Activated CD8-positive, alpha-beta memory T cell treated with anti-CD3 and anti-CD28 coated beads, Interleukin-2, amount 50 U/mL, for 4 hours (primary cell): ENCODE measurements around the gene PTPRH.

Experiments used
- DNase-seq: peaks from one replicate; pipeline ENCODE4 v3.0.0-alpha.2; 2020

Gene PTPRH

GRCh38 chr19:55208880-55209692, at the start of gene PTPRH:
TSS of gene PTPRH (minus strand) at chr19:55209501. CDS start at chr19:55209433, 68 bp downstream.
- DNase-seq = no peak

GRCh38 chr19:55258476-55258827, 49.2 kb upstream of the PTPRH start:
- DNase-seq = peak; percentile 59

GRCh38 chr19:55257461-55258420, 48.4 kb upstream of the PTPRH start:
- no peak for DNase-seq

- DNase-seq = no peak
Measured at GRCh38 chr19:55256562-55257460, 47.5 kb upstream of the PTPRH start.

- DNase-seq = peak; percentile 57
Measured at GRCh38 chr19:55255618-55256423, 46.5 kb upstream of the PTPRH start.

GRCh38 chr19:55254625-55254977, 45.3 kb upstream of the PTPRH start:
- DNase-seq = no peak

- DNase-seq = peak; percentile 62
Measured at GRCh38 chr19:55253842-55254624, 44.7 kb upstream of the PTPRH start.

GRCh38 chr19:55252760-55253663, 43.7 kb upstream of the PTPRH start:
- DNase-seq = no peak

GRCh38 chr19:55251341-55252081, 42.2 kb upstream of the PTPRH start:
- DNase-seq = peak; percentile 44

- DNase-seq = no peak
Measured at GRCh38 chr19:55250262-55251036, 41.1 kb upstream of the PTPRH start.

GRCh38 chr19:55249841-55250240, 40.5 kb upstream of the PTPRH start:
- no peak for DNase-seq

GRCh38 chr19:55248704-55249103, 39.4 kb upstream of the PTPRH start:
- DNase-seq = no peak

- DNase-seq = no peak
Measured at GRCh38 chr19:55248166-55248675, 38.9 kb upstream of the PTPRH start.

- no peak for DNase-seq
Measured at GRCh38 chr19:55247621-55248099, 38.4 kb upstream of the PTPRH start.

- DNase-seq = no peak
Measured at GRCh38 chr19:55246462-55247451, 37.5 kb upstream of the PTPRH start.

- DNase-seq = no peak
Measured at GRCh38 chr19:55245236-55245904, 36.1 kb upstream of the PTPRH start.
